ENCODE data around the gene PPIH. TPM values are rescaled to one million over a fixed set of nuclear protein-coding genes. Genes with fewer than 3 reads are reported as not detected.
"Not testable (repeated sequence)": the region's sequence is repeated elsewhere in the genome, so short reads cannot be mapped to it uniquely, and the experiment has no call there.

PPIH gene
- total RNA-seq, 1 donor: 16.0 TPM

DNA sequence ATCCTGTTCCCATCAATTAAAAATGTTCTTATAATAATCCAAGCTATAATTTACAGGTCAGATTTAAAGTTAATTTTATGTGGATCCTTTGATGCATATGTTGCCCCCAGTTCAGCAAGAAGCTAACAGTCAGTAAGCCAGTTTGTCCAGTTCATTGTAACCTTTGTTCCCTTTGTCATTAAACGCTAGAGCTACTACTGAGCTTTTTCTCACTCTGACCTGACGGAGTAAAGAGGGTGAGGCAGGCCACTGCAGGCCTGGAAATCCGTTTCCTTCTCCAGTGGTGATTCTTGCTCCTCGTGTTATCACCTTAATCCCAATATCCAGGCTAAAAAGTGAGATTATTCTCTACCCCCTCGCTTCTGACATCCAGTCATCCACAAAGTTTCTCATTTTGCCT lies 34.2 kb downstream of the PPIH start:
- DNase-seq (ENCODE audit: low read depth): no peak
- TF ChIP-seq, protein P1, sequence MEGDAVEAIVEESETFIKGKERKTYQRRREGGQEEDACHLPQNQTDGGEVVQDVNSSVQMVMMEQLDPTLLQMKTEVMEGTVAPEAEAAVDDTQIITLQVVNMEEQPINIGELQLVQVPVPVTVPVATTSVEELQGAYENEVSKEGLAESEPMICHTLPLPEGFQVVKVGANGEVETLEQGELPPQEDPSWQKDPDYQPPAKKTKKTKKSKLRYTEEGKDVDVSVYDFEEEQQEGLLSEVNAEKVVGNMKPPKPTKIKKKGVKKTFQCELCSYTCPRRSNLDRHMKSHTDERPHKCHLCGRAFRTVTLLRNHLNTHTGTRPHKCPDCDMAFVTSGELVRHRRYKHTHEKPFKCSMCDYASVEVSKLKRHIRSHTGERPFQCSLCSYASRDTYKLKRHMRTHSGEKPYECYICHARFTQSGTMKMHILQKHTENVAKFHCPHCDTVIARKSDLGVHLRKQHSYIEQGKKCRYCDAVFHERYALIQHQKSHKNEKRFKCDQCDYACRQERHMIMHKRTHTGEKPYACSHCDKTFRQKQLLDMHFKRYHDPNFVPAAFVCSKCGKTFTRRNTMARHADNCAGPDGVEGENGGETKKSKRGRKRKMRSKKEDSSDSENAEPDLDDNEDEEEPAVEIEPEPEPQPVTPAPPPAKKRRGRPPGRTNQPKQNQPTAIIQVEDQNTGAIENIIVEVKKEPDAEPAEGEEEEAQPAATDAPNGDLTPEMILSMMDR (IDR thresholded peaks at IDR 0.05; ENCODE audit: insufficient read depth, low read depth, low read length): no peak
- no peak overlapping the region for H3K4me3 ChIP-seq (ENCODE audit: low read depth, low read length)

DNA sequence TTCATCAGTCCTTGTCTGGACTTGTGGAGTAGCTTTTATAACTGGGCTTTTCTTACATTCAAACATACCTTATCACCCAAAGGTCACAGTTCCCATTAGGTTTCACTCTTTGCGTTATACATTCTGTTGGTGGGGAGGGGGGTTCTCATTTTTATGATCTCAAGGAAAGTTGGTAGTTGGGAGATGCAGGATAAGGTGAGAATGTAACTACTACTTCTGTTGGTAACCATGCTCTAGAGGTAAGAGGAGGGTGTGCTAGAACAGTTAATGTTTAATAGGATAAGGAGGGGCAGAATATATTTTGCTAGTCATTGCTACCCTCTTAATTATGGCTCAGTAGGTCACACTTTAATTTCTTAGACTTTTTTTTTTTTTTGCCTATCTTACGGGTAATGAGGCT lies 34.7 kb downstream of the PPIH start:
- H3K4me3 ChIP-seq (ENCODE audit: low read depth, low read length): no peak overlapping the region
- no peak for DNase-seq (ENCODE audit: low read depth)
- TF ChIP-seq, protein P1 (IDR thresholded peaks at IDR 0.05; ENCODE audit: insufficient read depth, low read depth, low read length): no peak

- TF ChIP-seq, protein P1 (IDR thresholded peaks at IDR 0.05; ENCODE audit: insufficient read depth, low read depth, low read length): no peak
- no peak for DNase-seq (ENCODE audit: low read depth)
- no peak overlapping the region for H3K4me3 ChIP-seq (ENCODE audit: low read depth, low read length)
These were observed 40.0 kb downstream of the PPIH start for GRCh38 chr1:42698081-42698813.

- TF ChIP-seq, protein P1 (IDR thresholded peaks at IDR 0.05; ENCODE audit: insufficient read depth, low read depth, low read length): no peak
- no peak for DNase-seq (ENCODE audit: low read depth)
- H3K4me3 ChIP-seq (ENCODE audit: low read depth, low read length): no peak overlapping the region
These were observed 41.8 kb downstream of the PPIH start for GRCh38 chr1:42700006-42700405.

DNA sequence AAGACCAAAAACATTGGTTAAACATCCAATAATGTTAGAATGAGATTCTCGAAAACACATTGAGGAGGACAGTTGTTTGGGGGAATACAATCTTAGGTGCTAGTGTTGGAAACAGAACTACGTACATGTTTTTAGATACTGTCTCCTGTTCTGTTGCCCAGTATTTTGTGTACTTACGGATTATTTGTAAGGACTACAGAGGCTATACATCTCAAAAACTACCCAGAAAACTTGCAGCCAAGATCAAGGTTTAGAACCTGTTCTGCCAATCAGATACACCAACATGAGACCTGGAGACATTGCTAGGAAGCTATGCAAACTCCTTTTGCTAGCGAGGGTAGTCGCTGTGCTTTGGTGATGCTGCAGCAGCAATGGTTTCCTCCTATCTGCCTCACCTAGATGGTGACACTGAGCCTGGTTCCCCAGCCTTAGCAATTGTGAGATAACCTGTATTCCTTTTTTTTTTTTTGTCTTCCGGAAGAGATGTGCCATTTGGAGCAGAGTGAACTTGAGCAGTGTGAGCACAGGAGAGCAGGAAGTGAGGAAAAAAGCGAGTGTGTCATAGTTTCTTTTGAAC lies 45.8 kb downstream of the PPIH start:
- H3K4me3 ChIP-seq (ENCODE audit: low read depth, low read length): no peak overlapping the region
- DNase-seq (ENCODE audit: low read depth): no peak
- TF ChIP-seq, protein P1 (IDR thresholded peaks at IDR 0.05; ENCODE audit: insufficient read depth, low read depth, low read length): no peak

GRCh38 chr1:42712808-42713207 lies 54.6 kb downstream of the PPIH start:
- DNase-seq (ENCODE audit: low read depth); H3K4me3 ChIP-seq (ENCODE audit: low read depth, low read length): not testable (repeated sequence)

GRCh38 chr1:42713293-42713692 lies 55.1 kb downstream of the PPIH start:
- TF ChIP-seq, protein P1 (IDR thresholded peaks at IDR 0.05; ENCODE audit: insufficient read depth, low read depth, low read length): no peak
- no peak for DNase-seq (ENCODE audit: low read depth)
- no peak overlapping the region for H3K4me3 ChIP-seq (ENCODE audit: low read depth, low read length)

DNA sequence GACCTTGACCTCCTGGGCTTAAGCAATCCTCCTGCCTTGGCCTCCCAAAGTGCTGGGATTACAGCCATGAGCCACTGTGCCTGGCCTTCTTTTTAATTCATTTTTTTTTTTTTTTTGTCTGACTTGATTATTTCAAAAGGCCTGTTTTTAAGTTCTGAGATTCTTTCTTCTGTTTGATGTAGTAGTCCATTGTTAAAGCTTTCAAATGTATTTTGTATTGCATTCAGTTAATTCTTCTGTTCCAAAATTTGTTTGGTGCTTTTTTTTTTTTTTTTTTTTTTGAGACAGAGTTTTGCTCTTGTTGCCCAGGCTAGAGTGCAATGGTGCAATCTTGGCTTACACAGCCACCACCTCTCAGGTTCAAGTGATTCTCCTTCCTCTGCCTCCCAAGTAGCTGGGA lies 56.2 kb downstream of the PPIH start:
- DNase-seq (ENCODE audit: low read depth); H3K4me3 ChIP-seq (ENCODE audit: low read depth, low read length): not testable (repeated sequence)
